ENCODE results near the gene FGFBP1. TPM values are rescaled to one million over a fixed set of nuclear protein-coding genes. Genes with fewer than 3 reads are reported as not detected.

FGFBP1 gene
- total and polyA plus RNA-seq, 2 experiments from 2014 or later, result not detected

GRCh38 chr4:15982842-15983524 lies 44.4 kb upstream of the FGFBP1 start:
- no peaks in the 10 kb centered on the region for H3F3A ChIP-seq (ENCODE audit: insufficient read depth)
- H3K9ac ChIP-seq, result no peak overlapping the region
- H3K4me3 ChIP-seq, result no peak overlapping the region
- no peaks in the 10 kb centered on the region for H3K36me3 ChIP-seq (ENCODE audit: low read depth)
- H3K27ac ChIP-seq, result no peak overlapping the region
- peaks cover 11% of the 10 kb centered on the region; the same call in 1 of the 2 replicates for H3K4me1 ChIP-seq (ENCODE audit: insufficient read depth)
- H4K20me1 ChIP-seq (ENCODE audit: insufficient read depth), result no peaks in the 10 kb centered on the region
- peak; percentile 52 for DNase-seq
- H3K27me3 ChIP-seq (replicated peaks; ENCODE audit: insufficient read depth), result peaks cover 14% of the 10 kb centered on the region
- no peak overlapping the region for H2AFZ ChIP-seq
- TF ChIP-seq EZH2phosphoT487 (IDR thresholded peaks at IDR 0.05; ENCODE audit: insufficient read depth, low read depth) (no peak), EZH2 (IDR thresholded peaks at IDR 0.05; ENCODE audit: insufficient read depth, poor library complexity, severe bottlenecking) (no peak)
- in situ Hi-C loops (cut with MboI), result no loop called here
- no peaks in the 10 kb centered on the region for H3K9me2 ChIP-seq (ENCODE audit: insufficient read depth)
- peak overlapping the region; percentile 13 for H3K4me2 ChIP-seq (ENCODE audit: unreplicated experiment)
- WGBS, 2 experiments (ENCODE audit: low coverage in 1 of 2, low lambda C conversion rate in 2 of 2, missing lambda C conversion rate in 2 of 2), result 69 to 74% methylated on average over 7 to 8 of the region's 8 CpGs
- no peaks in the 10 kb centered on the region for H3K79me2 ChIP-seq (ENCODE audit: insufficient read depth)
- H3K9me3 ChIP-seq (ENCODE audit: low read depth), result no peaks in the 10 kb centered on the region

GRCh38 chr4:15976456-15977447 lies 38.2 kb upstream of the FGFBP1 start:
- Histone ChIP-seq H4K20me1 (ENCODE audit: insufficient read depth) (no peaks in the 10 kb centered on the region), H3K9ac (no peak overlapping the region), H3K9me3 (ENCODE audit: low read depth) (no peaks in the 10 kb centered on the region), H3K4me1 (ENCODE audit: insufficient read depth) (no peaks in the 10 kb centered on the region), H3K4me2 (ENCODE audit: unreplicated experiment) (no peak overlapping the region), H3K36me3 (ENCODE audit: low read depth) (no peaks in the 10 kb centered on the region), H2AFZ (no peak overlapping the region), H3K4me3 (no peak overlapping the region), H3F3A (ENCODE audit: insufficient read depth) (no peaks in the 10 kb centered on the region), H3K79me2 (ENCODE audit: insufficient read depth) (no peaks in the 10 kb centered on the region), H3K27me3 (replicated peaks; ENCODE audit: insufficient read depth) (peaks cover 45% of the 10 kb centered on the region), H3K27ac (no peak overlapping the region), H3K9me2 (ENCODE audit: insufficient read depth) (no peaks in the 10 kb centered on the region)
- WGBS, 2 experiments (ENCODE audit: low coverage in 1 of 2, low lambda C conversion rate in 2 of 2, missing lambda C conversion rate in 2 of 2), result 5 to 6% methylated on average over 7 of the region's 7 CpGs
- peak; percentile 20 for DNase-seq
- in situ Hi-C loops (cut with MboI), result no loop called here
- TF ChIP-seq EZH2 (IDR thresholded peaks at IDR 0.05; ENCODE audit: insufficient read depth, poor library complexity, severe bottlenecking), result no peak
- TF ChIP-seq EZH2phosphoT487 (IDR thresholded peaks at IDR 0.05; ENCODE audit: insufficient read depth, low read depth), result no peak

GRCh38 chr4:15971068-15971801 lies 32.7 kb upstream of the FGFBP1 start:
- 60 to 68% methylated on average over 9 of the region's 9 CpGs for WGBS, 2 experiments (ENCODE audit: low coverage in 1 of 2, low lambda C conversion rate in 2 of 2, missing lambda C conversion rate in 2 of 2)
- Histone ChIP-seq H3K27ac (no peak overlapping the region), H3K9me2 (ENCODE audit: insufficient read depth) (no peaks in the 10 kb centered on the region), H3K9ac (no peak overlapping the region), H3K9me3 (ENCODE audit: low read depth) (no peaks in the 10 kb centered on the region), H3K4me3 (no peak overlapping the region), H3K4me1 (ENCODE audit: insufficient read depth) (no peaks in the 10 kb centered on the region), H3K27me3 (replicated peaks; ENCODE audit: insufficient read depth) (peaks cover 52% of the 10 kb centered on the region), H3K36me3 (ENCODE audit: low read depth) (no peaks in the 10 kb centered on the region), H3K4me2 (ENCODE audit: unreplicated experiment) (no peak overlapping the region), H3F3A (ENCODE audit: insufficient read depth) (no peaks in the 10 kb centered on the region), H4K20me1 (ENCODE audit: insufficient read depth) (no peaks in the 10 kb centered on the region), H3K79me2 (ENCODE audit: insufficient read depth) (no peaks in the 10 kb centered on the region), H2AFZ (no peak overlapping the region)
- in situ Hi-C loops (cut with MboI), result loop anchor here (25.0 kb wide), 1 partner anchor 484 kb away; no protein-coding TSS in a partner anchor
- TF ChIP-seq EZH2phosphoT487 (IDR thresholded peaks at IDR 0.05; ENCODE audit: insufficient read depth, low read depth), result no peak
- no peak for TF ChIP-seq EZH2 (IDR thresholded peaks at IDR 0.05; ENCODE audit: insufficient read depth, poor library complexity, severe bottlenecking)
- no peak for DNase-seq

Measured in GM23248 (cell line).